H9 (cell line): Measurements from ENCODE around the gene EIF2D. TPM values are rescaled to one million over a fixed set of nuclear protein-coding genes. Genes with fewer than 3 reads are reported as not detected.

Experiments
- DNase-seq: peaks from one replicate; pipeline ENCODE4 v3.0.0-alpha.2; 2017
- H2AFZ ChIP-seq: one replicate; pipeline ENCODE4 v1.6.1; 2013; ENCODE audit warnings: mild to moderate bottlenecking, low read length, control low read depth, moderate library complexity
- H2AK5ac ChIP-seq: 2 replicates; pipeline ENCODE4 v1.6.1; 2013; ENCODE audit warnings: low read length, control low read depth, mixed read lengths; ENCODE audit not compliant: insufficient read length
- H2BK120ac ChIP-seq: one replicate; pipeline ENCODE4 v1.6.1; 2013; ENCODE audit warnings: low read depth, mild to moderate bottlenecking, low read length, control low read depth, inconsistent platforms; ENCODE audit not compliant: poor library complexity, severe bottlenecking
- H2BK12ac ChIP-seq: 2 replicates; pipeline ENCODE4 v1.6.1; 2013; ENCODE audit warnings: low read length, control low read depth, mixed read lengths, low read depth; ENCODE audit not compliant: insufficient read length
- H2BK15ac ChIP-seq: 2 replicates; pipeline ENCODE4 v1.6.1; 2013; ENCODE audit warnings: low read depth, low read length, control low read depth
- H2BK20ac ChIP-seq: one replicate; pipeline ENCODE4 v1.6.1; 2013; ENCODE audit warnings: low read depth, mild to moderate bottlenecking, low read length, control low read depth, inconsistent platforms; ENCODE audit not compliant: poor library complexity, severe bottlenecking
- H2BK5ac ChIP-seq: 2 replicates; pipeline ENCODE4 v1.6.1; 2013; ENCODE audit warnings: low read length, control low read depth, mixed read lengths; ENCODE audit not compliant: insufficient read length
- H3K14ac ChIP-seq: 2 replicates; pipeline ENCODE4 v1.6.1; 2013; ENCODE audit warnings: low read length, control low read depth; ENCODE audit not compliant: insufficient read depth
- H3K18ac ChIP-seq: 2 replicates; pipeline ENCODE4 v1.6.1; 2013; ENCODE audit warnings: low read depth, mild to moderate bottlenecking, mixed read lengths, low read length, control low read depth; ENCODE audit not compliant: insufficient read length
- H3K23ac ChIP-seq: 2 replicates; pipeline ENCODE4 v1.6.1; 2013; ENCODE audit warnings: low read length, control low read depth, mixed read lengths, low read depth; ENCODE audit not compliant: insufficient read length
- H3K23me2 ChIP-seq: 2 replicates; pipeline ENCODE4 v1.6.1; 2013; ENCODE audit warnings: low read depth, mild to moderate bottlenecking, mixed read lengths, low read length, control low read depth; ENCODE audit not compliant: insufficient read length, poor library complexity, severe bottlenecking
- H3K27ac ChIP-seq: 2 replicates; pipeline ENCODE4 v1.5.1; 2013; ENCODE audit warnings: low read length, control low read depth, mixed read lengths, low read depth; ENCODE audit not compliant: insufficient read length
- H3K27me3 ChIP-seq: 2 replicates; pipeline ENCODE4 v1.6.1; 2013; ENCODE audit warnings: low read length, control low read depth, inconsistent platforms; ENCODE audit not compliant: insufficient read depth
- H3K4ac ChIP-seq: 2 replicates; pipeline ENCODE4 v1.6.1; 2013; ENCODE audit warnings: low read depth, mild to moderate bottlenecking, control low read depth, inconsistent platforms, low read length, moderate library complexity
- H3K4me1 ChIP-seq: 2 replicates; pipeline ENCODE4 v1.6.1; 2013; ENCODE audit warnings: low read length, control low read depth, inconsistent platforms; ENCODE audit not compliant: insufficient read depth
- H3K4me2 ChIP-seq: 2 replicates; pipeline ENCODE4 v1.6.1; 2013; ENCODE audit warnings: low read length, control low read depth, mixed read lengths; ENCODE audit not compliant: insufficient read length, insufficient read depth
- H3K56ac ChIP-seq: 2 replicates; pipeline ENCODE4 v1.6.1; 2013; ENCODE audit warnings: low read depth, mild to moderate bottlenecking, mixed read lengths, low read length, control low read depth; ENCODE audit not compliant: insufficient read length
- H3K79me1 ChIP-seq: 2 replicates; pipeline ENCODE4 v1.6.1; 2013; ENCODE audit warnings: low read depth, mild to moderate bottlenecking, moderate library complexity, low read length, control low read depth, inconsistent platforms; ENCODE audit not compliant: insufficient read depth, poor library complexity, severe bottlenecking
- H3K79me2 ChIP-seq: 2 replicates; pipeline ENCODE4 v1.6.1; 2013; ENCODE audit warnings: low read length, control low read depth, inconsistent platforms; ENCODE audit not compliant: insufficient read depth
- H3K9ac ChIP-seq: 2 replicates; pipeline ENCODE4 v1.6.1; 2013; ENCODE audit warnings: low read length, control low read depth, mixed read lengths; ENCODE audit not compliant: insufficient read length; ENCODE audit errors: extremely low read depth
- H3K9me3 ChIP-seq: one replicate; pipeline ENCODE4 v1.6.1; 2013; ENCODE audit warnings: low read depth, low read length, inconsistent platforms; ENCODE audit not compliant: control insufficient read depth
- H3T11ph ChIP-seq: one replicate; pipeline ENCODE4 v1.6.1; 2013; ENCODE audit warnings: mild to moderate bottlenecking, low read length, control low read depth, inconsistent platforms
- H4K20me1 ChIP-seq: one replicate; pipeline ENCODE4 v1.6.1; 2013; ENCODE audit not compliant: control insufficient read depth, insufficient read length, insufficient read depth
- H4K5ac ChIP-seq: 2 replicates; pipeline ENCODE4 v1.6.1; 2013; ENCODE audit warnings: low read depth, mild to moderate bottlenecking, mixed read lengths, low read length, control low read depth; ENCODE audit not compliant: insufficient read length
- H4K8ac ChIP-seq: replicated peaks from 2 replicates; pipeline ENCODE4 v1.6.1; 2013; ENCODE audit warnings: low read length, control low read depth, mixed read lengths, low read depth; ENCODE audit not compliant: insufficient read length
- H4K91ac ChIP-seq: 2 replicates; pipeline ENCODE4 v1.6.1; 2013; ENCODE audit warnings: low read depth, mild to moderate bottlenecking, moderate library complexity, mixed read lengths, low read length, control low read depth; ENCODE audit not compliant: insufficient read length
- H3K27ac Mint-ChIP-seq, 3 experiments: 2 replicates in 2 of 3; 3 replicates in 1 of 3; pipeline ENCODE4 v1.8.0; 2020 to 2021; ENCODE audit warnings: mixed read lengths in 3 of 3, mild to moderate bottlenecking in 1 of 3, moderate library complexity in 1 of 3
- H3K27me3 Mint-ChIP-seq: 2 replicates; pipeline ENCODE4 v1.8.0; 2021; ENCODE audit warnings: low read depth, mild to moderate bottlenecking, moderate library complexity, mixed read lengths
- H3K36me3 Mint-ChIP-seq, 3 experiments: 2 replicates in 2 of 3; 3 replicates in 1 of 3; pipeline ENCODE4 v1.8.0; 2020 to 2021; ENCODE audit warnings: low read depth in 3 of 3, mixed read lengths in 3 of 3; ENCODE audit not compliant: insufficient read depth in 1 of 3
- H3K4me1 Mint-ChIP-seq, 2 experiments: 2 replicates each; pipeline ENCODE4 v1.8.0; 2020; ENCODE audit warnings: mixed read lengths in 2 of 2
- H3K4me3 Mint-ChIP-seq, 2 experiments: 2 replicates in 1 of 2; 3 replicates in 1 of 2; pipeline ENCODE4 v1.8.0; 2020 to 2021; ENCODE audit warnings: mild to moderate bottlenecking in 2 of 2, mixed read lengths in 2 of 2, moderate library complexity in 1 of 2
- H3K9me3 Mint-ChIP-seq, 2 experiments: 2 replicates in 1 of 2; 3 replicates in 1 of 2; pipeline ENCODE4 v1.8.0; 2020; ENCODE audit warnings: mild to moderate bottlenecking in 2 of 2, mixed read lengths in 2 of 2, moderate library complexity in 1 of 2
- CTCF ChIP-seq: fragments of 200-600 bp; sonication (generic); conservative IDR thresholded peaks from 3 replicates; pipeline ENCODE4 v1.8.0; 2021; ENCODE audit warnings: antibody characterized with exemption, mild to moderate bottlenecking
- WGBS: extraction: QIAGEN DNeasy Blood & Tissue Kit; methylation state at CpG from one replicate; pipeline ENCODE4 v1.1.7; 2013; ENCODE audit warnings: missing lambda C conversion rate, low lambda C conversion rate, mixed read lengths; ENCODE audit not compliant: insufficient read length; ENCODE audit errors: extremely low coverage; 5-methylcytosine and 5-hydroxymethylcytosine counted together
- total RNA-seq: library from RNA; stranded (reverse); gene quantifications from 2 replicates; pipeline ENCODE4 v1.2.1, GENCODE V29; 2021

EIF2D gene
- total RNA-seq, 1 experiment from 2014 or later = 35.8 TPM

DNA sequence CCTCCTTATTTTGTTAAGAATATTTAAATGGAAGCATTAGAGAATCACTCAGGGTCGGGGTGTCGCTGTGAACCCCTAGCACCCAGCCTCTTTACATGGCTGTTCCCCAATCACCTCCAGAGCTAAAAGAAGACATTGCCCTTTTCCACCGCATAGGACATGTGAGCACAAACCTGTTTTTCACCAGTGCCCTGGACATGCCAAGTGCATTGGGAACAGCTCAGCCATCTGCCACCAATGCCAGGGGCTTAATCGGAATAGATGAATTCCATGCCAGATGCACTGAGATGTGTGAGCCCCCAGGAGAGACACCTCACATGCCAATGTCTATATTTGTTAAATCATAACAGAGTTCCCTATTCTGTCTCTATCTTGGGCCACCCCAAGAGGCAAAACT, 33.3 kb downstream of the EIF2D start:
- H4K20me1 ChIP-seq = no peaks in the 10 kb centered on the region
- no peak overlapping the region for H2BK20ac ChIP-seq
- H2BK15ac ChIP-seq = no peak overlapping the region
- no peak overlapping the region for H4K5ac ChIP-seq
- H3K14ac ChIP-seq = no peak overlapping the region
- H2AK5ac ChIP-seq = no peak overlapping the region
- H3K4me2 ChIP-seq = no peak overlapping the region
- H3K27me3 ChIP-seq = no peaks in the 10 kb centered on the region
- H4K91ac ChIP-seq = no peak overlapping the region
- DNase-seq = no peak
- no peak overlapping the region for H3K4me3 Mint-ChIP-seq
- H2AFZ ChIP-seq = no peak overlapping the region
- no peak overlapping the region for H3K27ac Mint-ChIP-seq
- no peak overlapping the region for H2BK120ac ChIP-seq
- H3K79me2 ChIP-seq = no peaks in the 10 kb centered on the region
- no peak for TF ChIP-seq CTCF
- H3K79me1 ChIP-seq = no peaks in the 10 kb centered on the region
- no peak overlapping the region for H3K18ac ChIP-seq
- H3K9me3 ChIP-seq = no peaks in the 10 kb centered on the region
- H3K23me2 ChIP-seq = no peaks in the 10 kb centered on the region
- H3K36me3 Mint-ChIP-seq = no peaks in the 10 kb centered on the region
- H3T11ph ChIP-seq = no peak overlapping the region
- H2BK5ac ChIP-seq = no peak overlapping the region
- no peak overlapping the region for H3K23ac ChIP-seq
- no CpG with 5 or more reads among the region's 4 CpGs for WGBS
- H3K27me3 Mint-ChIP-seq = peaks cover 4% of the 10 kb centered on the region
- H3K9ac ChIP-seq = no peak overlapping the region
- no peak overlapping the region for H4K8ac ChIP-seq
- H3K4me1 Mint-ChIP-seq = peaks cover 7 to 24% of the 10 kb centered on the region in 2 experiments
- H3K27ac ChIP-seq = no peak overlapping the region
- no peak overlapping the region for H3K56ac ChIP-seq
- H3K4ac ChIP-seq = no peak overlapping the region
- no peaks in the 10 kb centered on the region for H3K4me1 ChIP-seq
- H3K9me3 Mint-ChIP-seq = no peaks in the 10 kb centered on the region
- no peak overlapping the region for H2BK12ac ChIP-seq
